Body of pancreas (tissue), 4 donors: ENCODE data around the gene NACC1. TPM values are rescaled to one million over a fixed set of nuclear protein-coding genes. Genes with fewer than 3 reads are reported as not detected.

Source experiments
- ATAC-seq: fragments of 150-250 bp; one replicate; pipeline ENCODE4 v1.9.1; 2016
- DNase-seq, 4 donors: peaks; one replicate each; pipeline ENCODE4 v3.0.0-alpha.2; 2019
- H3K27ac ChIP-seq, 4 donors: fragments of 200-600 bp; sonication (generic); 1 replicate in 3 of 4; 2 replicates in 1 of 4; pipeline versions ENCODE4 v1.5.1 to v1.6.1; 2016 to 2019; ENCODE audit warnings: mild to moderate bottlenecking in 1 of 4, mixed read lengths in 1 of 4, moderate library complexity in 1 of 4
- H3K27me3 ChIP-seq, 2 donors: fragments of 200-600 bp; sonication (generic); one replicate each; pipeline ENCODE4 v1.6.0; 2016; ENCODE audit warnings: mild to moderate bottlenecking in 1 of 2
- H3K36me3 ChIP-seq, 2 donors: fragments of 200-600 bp; sonication (generic); replicated peaks in 1 of 2; 2 replicates each; pipeline ENCODE4 v1.5.1; 2016; ENCODE audit warnings: low read depth in 2 of 2; ENCODE audit not compliant: insufficient read depth in 1 of 2
- H3K4me1 ChIP-seq: fragments of 200-600 bp; sonication (generic); one replicate; pipeline ENCODE4 v1.6.0; 2016
- H3K4me3 ChIP-seq, 2 donors: fragments of 200-600 bp; sonication (generic); 1 replicate in 1 of 2; 2 replicates in 1 of 2; pipeline ENCODE4 v1.5.1; 2016 to 2019
- H3K9me3 ChIP-seq, 3 donors: fragments of 200-600 bp; sonication (generic); 1 replicate in 2 of 3; 2 replicates in 1 of 3; pipeline ENCODE4 v1.5.1; 2016
- POLR2A ChIP-seq, 3 donors: fragments of 450-650 bp; IDR thresholded peaks; one replicate each; pipeline ENCODE4 v1.6.1; 2016; ENCODE audit warnings: antibody characterized with exemption in 3 of 3, mild to moderate bottlenecking in 2 of 3
- WGBS, 2 donors: methylation state at CpG; one replicate each; pipeline ENCODE4 v1.1.5; 2017; 5-methylcytosine and 5-hydroxymethylcytosine counted together
- intact Hi-C: fragments of 100-400 bp; cut with DNase I; formaldehyde crosslinking; loops from one replicate; pipeline ENCODE4 v1.15.1; 2023
- total RNA-seq, 2 donors: library from RNA; depleted of rRNA; stranded (reverse); fragments of >200 nt; gene quantifications; one replicate each; pipeline ENCODE4 v1.1.0, GENCODE V29; 2016
- TF ChIP-seq, protein P1 (sequence below), 7 experiments: fragments of 450-650 bp in 4 of 7; fragments of 200-600 bp in 3 of 7; sonication (generic) in 3 of 7; IDR thresholded peaks; one replicate each; pipeline ENCODE4 v1.5.1; 2016 to 2019; ENCODE audit warnings: antibody characterized with exemption in 7 of 7

NACC1 gene
- total RNA-seq, 2 donors from 2014 or later = 6.0 to 15.5 TPM

GRCh38 chr19:13077240-13077639, 40.8 kb upstream of the NACC1 start:
- Histone ChIP-seq H3K4me1 (peaks cover 3% of the 10 kb centered on the region), H3K4me3 (no peak overlapping the region), H3K27ac (no peak overlapping the region), H3K36me3 (peaks cover 0 to 2% of the 10 kb centered on the region in 2 donors), H3K27me3 (no peaks in the 10 kb centered on the region), H3K9me3 (no peaks in the 10 kb centered on the region)
- ATAC-seq (no peak), DNase-seq (no peak)
- no peak for TF ChIP-seq POLR2A (IDR thresholded peaks at IDR 0.05)
- TF ChIP-seq, protein P1, sequence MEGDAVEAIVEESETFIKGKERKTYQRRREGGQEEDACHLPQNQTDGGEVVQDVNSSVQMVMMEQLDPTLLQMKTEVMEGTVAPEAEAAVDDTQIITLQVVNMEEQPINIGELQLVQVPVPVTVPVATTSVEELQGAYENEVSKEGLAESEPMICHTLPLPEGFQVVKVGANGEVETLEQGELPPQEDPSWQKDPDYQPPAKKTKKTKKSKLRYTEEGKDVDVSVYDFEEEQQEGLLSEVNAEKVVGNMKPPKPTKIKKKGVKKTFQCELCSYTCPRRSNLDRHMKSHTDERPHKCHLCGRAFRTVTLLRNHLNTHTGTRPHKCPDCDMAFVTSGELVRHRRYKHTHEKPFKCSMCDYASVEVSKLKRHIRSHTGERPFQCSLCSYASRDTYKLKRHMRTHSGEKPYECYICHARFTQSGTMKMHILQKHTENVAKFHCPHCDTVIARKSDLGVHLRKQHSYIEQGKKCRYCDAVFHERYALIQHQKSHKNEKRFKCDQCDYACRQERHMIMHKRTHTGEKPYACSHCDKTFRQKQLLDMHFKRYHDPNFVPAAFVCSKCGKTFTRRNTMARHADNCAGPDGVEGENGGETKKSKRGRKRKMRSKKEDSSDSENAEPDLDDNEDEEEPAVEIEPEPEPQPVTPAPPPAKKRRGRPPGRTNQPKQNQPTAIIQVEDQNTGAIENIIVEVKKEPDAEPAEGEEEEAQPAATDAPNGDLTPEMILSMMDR (IDR thresholded peaks at IDR 0.05) = no peak
- 65 to 75% methylated on average over 11 of the region's 11 CpGs for WGBS, 2 donors
- intact Hi-C loops = no loop called here

DNA sequence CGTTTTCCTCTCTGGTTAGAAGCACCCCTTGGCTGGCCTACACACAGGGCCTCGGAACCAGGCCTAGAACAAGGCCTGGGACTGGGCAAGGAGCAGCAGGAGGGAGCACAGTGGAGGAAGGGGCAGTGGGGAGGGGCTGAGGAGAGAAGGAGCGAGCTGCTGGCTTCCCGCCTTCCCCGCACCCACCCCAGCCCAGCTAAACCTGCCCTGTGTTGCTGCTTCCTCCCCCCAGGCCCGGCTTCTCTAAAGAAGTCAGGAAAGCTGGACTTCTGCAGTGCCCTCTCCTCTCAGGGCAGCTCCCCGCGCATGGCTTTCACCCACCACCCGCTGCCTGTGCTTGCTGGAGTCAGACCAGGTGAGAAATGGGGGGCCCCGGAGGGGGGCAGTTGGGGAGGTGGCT, 39.7 kb upstream of the NACC1 start:
- DNase-seq = no peak
- no peak for ATAC-seq
- no peak overlapping the region for H3K4me3 ChIP-seq
- no peaks in the 10 kb centered on the region for H3K27me3 ChIP-seq
- no peaks in the 10 kb centered on the region for H3K9me3 ChIP-seq
- TF ChIP-seq, protein P1 (IDR thresholded peaks at IDR 0.05) = no peak
- no peak for TF ChIP-seq POLR2A (IDR thresholded peaks at IDR 0.05)
- no peak overlapping the region for H3K27ac ChIP-seq
- 87 to 88% methylated on average over 1 to 10 of the region's 10 CpGs for WGBS, 2 donors
- peaks cover 0 to 2% of the 10 kb centered on the region in 2 donors for H3K36me3 ChIP-seq
- intact Hi-C loops = no loop called here
- H3K4me1 ChIP-seq = peaks cover 8% of the 10 kb centered on the region

- H3K4me3 ChIP-seq = no peak overlapping the region
- no peaks in the 10 kb centered on the region for H3K9me3 ChIP-seq
- ATAC-seq (no peak), DNase-seq (no peak)
- H3K27me3 ChIP-seq = no peaks in the 10 kb centered on the region
- TF ChIP-seq, protein P1 (IDR thresholded peaks at IDR 0.05) = no peak
- TF ChIP-seq POLR2A (IDR thresholded peaks at IDR 0.05) = no peak
- no peak overlapping the region for H3K27ac ChIP-seq
- WGBS, 2 donors = 64 to 80% methylated on average over 8 to 12 of the region's 12 CpGs
- no peaks in the 10 kb centered on the region for H3K36me3 ChIP-seq
- intact Hi-C loops = no loop called here
- H3K4me1 ChIP-seq = peaks cover 8% of the 10 kb centered on the region
Measured at GRCh38 chr19:13078897-13079541, 39.0 kb upstream of the NACC1 start.

- H3K36me3 ChIP-seq = no peaks in the 10 kb centered on the region
- TF ChIP-seq POLR2A (IDR thresholded peaks at IDR 0.05) = no peak
- TF ChIP-seq, protein P1 (IDR thresholded peaks at IDR 0.05) = no peak
- intact Hi-C loops = no loop called here
- DNase-seq = no peak
- WGBS, 2 donors = 69 to 95% methylated on average over 11 to 16 of the region's 16 CpGs
- H3K4me3 ChIP-seq = no peak overlapping the region
- no peaks in the 10 kb centered on the region for H3K27me3 ChIP-seq
- H3K4me1 ChIP-seq = peaks cover 8% of the 10 kb centered on the region
- ATAC-seq = no peak
- H3K9me3 ChIP-seq = no peaks in the 10 kb centered on the region
- no peak overlapping the region for H3K27ac ChIP-seq
Measured at GRCh38 chr19:13079542-13079986, 38.5 kb upstream of the NACC1 start.
